MM.1S (cell line): ENCODE results near the gene PWP2.
"Not testable (repeated sequence)": the region's sequence is repeated elsewhere in the genome, so short reads cannot be mapped to it uniquely, and the experiment has no call there.

ENCODE experiments used
- EZH2 ChIP-seq: fragments of 300-600 bp; sonication (generic); optimal IDR thresholded peaks from 2 replicates; pipeline ENCODE3; 2017; ENCODE audit warnings: low read depth, mild to moderate bottlenecking, antibody characterized with exemption, low read length, mixed read lengths
- EZH2phosphoT487 ChIP-seq: fragments of 300-600 bp; sonication (generic); IDR thresholded peaks from 2 replicates; pipeline ENCODE4 v1.6.1; 2018; ENCODE audit warnings: antibody characterized with exemption, low read length
- TF ChIP-seq, protein P1 (sequence below): fragments of 300-600 bp; sonication (generic); IDR thresholded peaks from 2 replicates; pipeline ENCODE4 v1.5.1; 2016; ENCODE audit warnings: antibody characterized with exemption, low read length, mixed read lengths

DNA sequence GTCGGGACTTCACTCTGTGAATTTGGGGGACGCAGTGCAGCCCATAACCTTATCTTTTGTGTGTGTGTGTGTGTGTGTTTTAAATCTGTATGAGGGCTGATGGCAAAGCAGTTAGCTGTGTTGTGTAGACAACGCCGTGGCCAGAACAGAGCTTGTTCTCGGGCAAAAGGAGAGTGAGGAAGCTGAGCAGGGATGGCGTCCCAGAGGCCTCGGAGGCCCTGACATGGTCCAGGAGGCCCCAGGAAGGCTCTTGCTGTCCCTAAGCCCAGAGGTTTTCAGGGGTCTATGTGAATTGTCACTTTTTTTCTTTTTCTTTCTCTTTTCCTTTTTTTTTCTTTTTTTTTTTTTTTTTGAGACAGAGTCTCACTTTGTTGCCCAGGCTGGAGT is 50.9 kb downstream of the PWP2 start:
- TF ChIP-seq, protein P1, sequence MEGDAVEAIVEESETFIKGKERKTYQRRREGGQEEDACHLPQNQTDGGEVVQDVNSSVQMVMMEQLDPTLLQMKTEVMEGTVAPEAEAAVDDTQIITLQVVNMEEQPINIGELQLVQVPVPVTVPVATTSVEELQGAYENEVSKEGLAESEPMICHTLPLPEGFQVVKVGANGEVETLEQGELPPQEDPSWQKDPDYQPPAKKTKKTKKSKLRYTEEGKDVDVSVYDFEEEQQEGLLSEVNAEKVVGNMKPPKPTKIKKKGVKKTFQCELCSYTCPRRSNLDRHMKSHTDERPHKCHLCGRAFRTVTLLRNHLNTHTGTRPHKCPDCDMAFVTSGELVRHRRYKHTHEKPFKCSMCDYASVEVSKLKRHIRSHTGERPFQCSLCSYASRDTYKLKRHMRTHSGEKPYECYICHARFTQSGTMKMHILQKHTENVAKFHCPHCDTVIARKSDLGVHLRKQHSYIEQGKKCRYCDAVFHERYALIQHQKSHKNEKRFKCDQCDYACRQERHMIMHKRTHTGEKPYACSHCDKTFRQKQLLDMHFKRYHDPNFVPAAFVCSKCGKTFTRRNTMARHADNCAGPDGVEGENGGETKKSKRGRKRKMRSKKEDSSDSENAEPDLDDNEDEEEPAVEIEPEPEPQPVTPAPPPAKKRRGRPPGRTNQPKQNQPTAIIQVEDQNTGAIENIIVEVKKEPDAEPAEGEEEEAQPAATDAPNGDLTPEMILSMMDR = not testable (repeated sequence)
- not testable (repeated sequence) for TF ChIP-seq EZH2, EZH2phosphoT487
